HUES64 (cell line): ENCODE data around the gene UGT1A8.

Experiments used
- H3K27ac ChIP-seq: 2 replicates; pipeline ENCODE4 v1.7.0; 2013; ENCODE audit warnings: low read depth, low read length, inconsistent platforms
- H3K27me3 ChIP-seq: 2 replicates; pipeline ENCODE4 v1.6.1; 2013; ENCODE audit warnings: mild to moderate bottlenecking, low read length; ENCODE audit not compliant: insufficient read depth
- H3K36me3 ChIP-seq: 2 replicates; pipeline ENCODE4 v1.6.1; 2013; ENCODE audit warnings: mild to moderate bottlenecking, low read length; ENCODE audit not compliant: insufficient read depth
- H3K4me1 ChIP-seq: 2 replicates; pipeline ENCODE4 v1.6.1; 2013; ENCODE audit warnings: mild to moderate bottlenecking, low read length, moderate library complexity; ENCODE audit not compliant: insufficient read depth
- H3K4me3 ChIP-seq: 2 replicates; pipeline ENCODE4 v1.5.1; 2013; ENCODE audit warnings: mild to moderate bottlenecking, low read length, moderate library complexity
- H3K9ac ChIP-seq: 2 replicates; pipeline ENCODE4 v1.6.1; 2013; ENCODE audit warnings: mild to moderate bottlenecking, low read depth, low read length
- H3K9me3 ChIP-seq: 2 replicates; pipeline ENCODE4 v1.6.1; 2013; ENCODE audit warnings: low read depth, low read length; ENCODE audit not compliant: insufficient read depth
- WGBS: fragments of 150-250, 120-280 bp; methylation state at CpG from one replicate; pipeline ENCODE4 v1.1.7; 2013; ENCODE audit warnings: missing lambda C conversion rate; 5-methylcytosine and 5-hydroxymethylcytosine counted together

UGT1A8 gene

GRCh38 chr2:233772583-233772982, 155.2 kb downstream of the UGT1A8 start:
- H3K27ac ChIP-seq, result no peak overlapping the region
- H3K4me3 ChIP-seq, result no peak overlapping the region
- H3K9ac ChIP-seq, result no peak overlapping the region
- no peaks in the 10 kb centered on the region for H3K4me1 ChIP-seq
- H3K36me3 ChIP-seq, result no peaks in the 10 kb centered on the region
- WGBS, result 90% methylated on average over 5 of the region's 5 CpGs
- H3K9me3 ChIP-seq, result no peaks in the 10 kb centered on the region
- no peaks in the 10 kb centered on the region for H3K27me3 ChIP-seq

DNA sequence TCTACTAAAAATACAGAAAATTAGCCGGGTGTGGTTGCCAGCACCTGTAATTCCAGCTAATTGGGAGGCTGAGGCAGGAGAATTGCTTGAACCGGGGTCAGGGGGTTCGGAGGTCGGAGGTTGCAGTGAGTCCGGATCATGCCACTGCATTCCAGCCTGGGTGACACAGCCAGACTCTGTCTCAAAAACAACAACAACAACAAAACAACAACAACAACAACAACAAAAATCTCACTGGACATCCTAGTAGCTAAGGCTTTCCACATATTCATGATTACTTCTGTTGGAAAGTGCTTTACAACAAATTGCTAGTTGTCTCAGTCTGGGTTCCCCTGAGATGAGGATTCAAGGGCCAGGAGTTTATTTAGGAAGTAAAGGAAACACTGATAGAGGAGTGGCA, 156.4 kb downstream of the UGT1A8 start:
- H3K36me3 ChIP-seq, result no peaks in the 10 kb centered on the region
- no peaks in the 10 kb centered on the region for H3K27me3 ChIP-seq
- 96% methylated on average over 5 of the region's 5 CpGs for WGBS
- H3K4me1 ChIP-seq, result no peaks in the 10 kb centered on the region
- H3K27ac ChIP-seq, result no peak overlapping the region
- H3K9me3 ChIP-seq, result no peaks in the 10 kb centered on the region
- H3K9ac ChIP-seq, result no peak overlapping the region
- no peak overlapping the region for H3K4me3 ChIP-seq

DNA sequence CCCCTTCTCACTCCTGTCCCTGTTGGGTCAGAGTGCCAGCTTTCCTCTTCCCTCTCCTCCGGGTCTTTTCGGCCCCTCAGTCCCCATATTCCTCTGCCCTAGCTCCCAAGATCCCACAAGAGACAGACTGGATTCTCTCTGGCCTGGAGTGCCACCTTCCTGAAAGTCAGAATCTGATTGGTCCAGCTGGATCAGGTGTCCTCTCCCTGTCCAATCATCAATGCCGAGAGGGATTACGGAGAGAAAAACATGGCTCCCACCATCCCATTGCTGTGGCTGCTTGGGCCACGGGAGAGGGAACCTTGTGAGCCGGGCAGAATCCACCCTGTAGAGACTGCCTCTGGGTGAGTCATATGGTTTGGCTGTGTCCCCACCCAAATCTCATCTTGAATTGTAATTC, 158.0 kb downstream of the UGT1A8 start:
- no peak overlapping the region for H3K4me3 ChIP-seq
- H3K4me1 ChIP-seq, result no peaks in the 10 kb centered on the region
- H3K36me3 ChIP-seq, result no peaks in the 10 kb centered on the region
- no peak overlapping the region for H3K27ac ChIP-seq
- H3K9ac ChIP-seq, result no peak overlapping the region
- H3K9me3 ChIP-seq, result no peaks in the 10 kb centered on the region
- WGBS, result 95% methylated on average over 6 of the region's 6 CpGs
- H3K27me3 ChIP-seq, result no peaks in the 10 kb centered on the region

- no peaks in the 10 kb centered on the region for H3K9me3 ChIP-seq
- H3K9ac ChIP-seq, result no peak within 1 kb of the TSS
- H3K27me3 ChIP-seq, result no peaks in the 10 kb centered on the region
- no peaks in the 10 kb centered on the region for H3K36me3 ChIP-seq
- no peak within 1 kb of the TSS for H3K27ac ChIP-seq
- WGBS, result 91% methylated on average over 2 of the region's 2 CpGs
- H3K4me3 ChIP-seq, result no peak within 1 kb of the TSS
- no peaks in the 10 kb centered on the region for H3K4me1 ChIP-seq
Measured at GRCh38 chr2:233778030-233778429, 160.6 kb downstream of the UGT1A8 start, which contains the start of gene MROH2A. Gene MROH2A (plus strand): TSS chr2:233778330. CDS start chr2:233779359, 1,029 bp downstream.

DNA sequence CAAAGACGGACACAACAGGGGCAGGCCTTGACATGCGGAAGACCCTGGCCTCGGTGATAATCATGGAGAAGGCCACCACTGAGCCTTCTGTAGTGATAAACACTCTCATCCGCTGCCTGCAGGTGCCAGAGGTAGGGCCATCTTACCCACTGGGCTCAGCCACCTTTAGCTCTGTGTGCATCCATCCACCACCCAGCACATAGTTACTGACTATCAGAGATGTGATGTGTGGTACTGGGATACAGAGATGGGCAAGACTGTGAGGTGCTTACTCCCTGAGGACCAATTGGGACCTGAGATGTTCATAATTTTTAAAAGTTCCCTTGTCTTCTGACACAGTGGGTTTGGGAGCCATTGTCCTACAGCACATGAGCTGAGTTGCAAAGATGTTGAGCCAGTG, 162.3 kb downstream of the UGT1A8 start:
- H3K27ac ChIP-seq, result no peak overlapping the region
- no peaks in the 10 kb centered on the region for H3K4me1 ChIP-seq
- H3K9ac ChIP-seq, result no peak overlapping the region
- no peaks in the 10 kb centered on the region for H3K9me3 ChIP-seq
- H3K4me3 ChIP-seq, result no peak overlapping the region
- no peaks in the 10 kb centered on the region for H3K27me3 ChIP-seq
- no peaks in the 10 kb centered on the region for H3K36me3 ChIP-seq
- WGBS, result 94% methylated on average over 4 of the region's 4 CpGs

- Histone ChIP-seq H3K9me3 (no peaks in the 10 kb centered on the region), H3K4me1 (no peaks in the 10 kb centered on the region), H3K4me3 (no peak overlapping the region), H3K27ac (no peak overlapping the region), H3K27me3 (no peaks in the 10 kb centered on the region), H3K36me3 (no peaks in the 10 kb centered on the region), H3K9ac (no peak overlapping the region)
- 100% methylated on average over 1 of the region's 4 CpGs for WGBS
Measured at GRCh38 chr2:233780771-233781170, 163.3 kb downstream of the UGT1A8 start.

- Histone ChIP-seq H3K9me3 (no peaks in the 10 kb centered on the region), H3K27ac (no peak overlapping the region), H3K9ac (no peak overlapping the region), H3K4me1 (no peaks in the 10 kb centered on the region), H3K36me3 (no peaks in the 10 kb centered on the region), H3K27me3 (no peaks in the 10 kb centered on the region), H3K4me3 (no peak overlapping the region)
- 94% methylated on average over 7 of the region's 7 CpGs for WGBS
Measured at GRCh38 chr2:233789554-233789953, 172.1 kb downstream of the UGT1A8 start.

DNA sequence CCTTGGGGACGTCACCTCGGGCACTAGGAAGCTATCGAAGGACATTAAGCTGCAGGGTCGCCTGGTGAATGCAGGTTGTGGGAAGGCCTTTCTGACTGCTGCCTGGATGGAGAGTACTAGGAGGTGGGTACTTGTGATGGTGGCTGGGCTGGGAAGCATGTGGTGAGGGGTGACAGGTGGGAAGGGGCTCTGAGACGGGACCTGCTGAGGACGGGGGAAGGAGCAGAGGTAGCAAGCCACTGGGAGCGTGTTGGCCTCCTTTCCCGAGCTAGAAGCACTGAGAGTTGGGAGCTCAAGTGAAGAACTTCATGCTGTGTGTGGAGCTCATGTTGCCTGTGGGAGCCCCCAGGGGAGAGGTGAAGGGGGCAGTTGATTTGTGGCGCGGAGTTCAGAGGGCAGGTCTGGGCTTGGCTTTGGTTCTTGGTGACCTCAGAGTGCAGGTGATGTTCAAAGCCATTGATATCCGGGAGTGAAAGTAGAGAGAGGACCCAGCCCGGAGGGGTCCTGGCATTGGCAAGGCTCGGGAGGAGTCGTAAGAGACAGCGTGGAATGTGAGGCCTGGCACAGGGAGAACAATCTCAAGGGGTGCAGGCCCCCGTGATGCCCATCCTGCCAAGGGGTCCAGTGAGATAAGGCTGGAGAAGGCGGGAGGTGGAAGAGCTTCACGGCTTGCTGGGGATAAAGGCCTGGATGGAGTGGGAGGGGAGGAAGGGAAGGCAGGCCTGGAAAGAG, 173.9 kb downstream of the UGT1A8 start:
- Histone ChIP-seq H3K36me3 (no peaks in the 10 kb centered on the region), H3K27me3 (no peaks in the 10 kb centered on the region), H3K9ac (no peak overlapping the region), H3K9me3 (no peaks in the 10 kb centered on the region), H3K4me1 (no peaks in the 10 kb centered on the region), H3K4me3 (no peak overlapping the region), H3K27ac (no peak overlapping the region)
- WGBS, result 92% methylated on average over 18 of the region's 18 CpGs

DNA sequence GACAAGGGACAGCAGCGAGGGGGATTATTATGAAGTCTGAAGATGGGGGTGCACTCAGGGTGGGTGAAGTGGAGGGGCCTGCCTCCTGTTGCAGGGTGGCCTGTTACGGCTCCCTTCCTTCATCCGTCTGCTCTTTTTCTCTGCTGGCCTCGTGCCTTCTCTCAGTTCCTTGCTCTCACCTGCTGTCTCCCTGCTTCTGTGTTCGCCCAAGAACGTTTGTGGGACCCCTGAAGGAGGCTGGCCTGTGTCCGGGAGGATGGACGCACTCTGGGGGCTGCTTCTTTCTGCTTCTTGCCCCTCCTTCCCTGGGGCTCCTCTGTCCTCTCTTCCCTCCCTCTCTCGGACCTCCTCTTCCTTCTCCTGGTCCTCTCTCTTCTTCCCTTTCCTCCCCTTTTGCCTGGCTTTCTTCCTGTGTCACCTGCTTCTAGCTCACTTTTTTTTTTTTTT, 174.5 kb downstream of the UGT1A8 start:
- Histone ChIP-seq H3K9ac (no peak overlapping the region), H3K9me3 (no peaks in the 10 kb centered on the region), H3K4me3 (no peak overlapping the region), H3K27ac (no peak overlapping the region), H3K36me3 (no peaks in the 10 kb centered on the region), H3K4me1 (no peaks in the 10 kb centered on the region), H3K27me3 (no peaks in the 10 kb centered on the region)
- 94% methylated on average over 9 of the region's 9 CpGs for WGBS

DNA sequence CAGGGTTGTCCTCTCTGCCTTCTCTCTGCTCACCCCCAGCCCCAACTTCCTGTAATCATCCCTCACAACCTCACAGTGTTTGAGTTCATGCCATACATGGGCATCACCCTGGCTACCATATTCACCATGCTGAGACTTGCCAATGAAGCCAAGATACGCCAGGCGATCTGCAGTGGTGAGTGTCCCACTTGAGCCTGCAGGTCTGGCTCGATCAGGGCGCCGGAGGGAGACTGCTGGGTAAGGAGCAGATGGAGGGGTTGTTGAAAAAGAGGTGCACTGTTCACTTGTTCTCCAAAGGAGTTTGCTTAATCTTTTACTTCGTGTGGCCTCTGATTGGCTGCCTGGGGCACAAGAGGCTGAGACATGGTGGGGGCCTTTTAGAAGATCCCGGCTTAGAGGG, 175.3 kb downstream of the UGT1A8 start:
- no peak overlapping the region for H3K9ac ChIP-seq
- H3K27me3 ChIP-seq, result no peaks in the 10 kb centered on the region
- H3K9me3 ChIP-seq, result no peaks in the 10 kb centered on the region
- no peaks in the 10 kb centered on the region for H3K36me3 ChIP-seq
- H3K4me3 ChIP-seq, result no peak overlapping the region
- no peaks in the 10 kb centered on the region for H3K4me1 ChIP-seq
- H3K27ac ChIP-seq, result no peak overlapping the region
- 93% methylated on average over 7 of the region's 7 CpGs for WGBS

GRCh38 chr2:233793465-233794127, 176.2 kb downstream of the UGT1A8 start:
- no peaks in the 10 kb centered on the region for H3K4me1 ChIP-seq
- H3K27ac ChIP-seq, result no peak overlapping the region
- H3K27me3 ChIP-seq, result no peaks in the 10 kb centered on the region
- H3K9me3 ChIP-seq, result no peaks in the 10 kb centered on the region
- H3K4me3 ChIP-seq, result no peak overlapping the region
- H3K9ac ChIP-seq, result no peak overlapping the region
- H3K36me3 ChIP-seq, result no peaks in the 10 kb centered on the region
- 95% methylated on average over 18 of the region's 18 CpGs for WGBS
